ENCODE results near the gene PRXL2A.

The PRXL2A gene

GRCh38 chr10:80461208-80462183, 53.1 kb downstream of the PRXL2A start:
- no peak for DNase-seq (ENCODE audit: low spot score)

- no peak for DNase-seq (ENCODE audit: low spot score)
Measured at GRCh38 chr10:80462299-80462980, 54.1 kb downstream of the PRXL2A start.

GRCh38 chr10:80462981-80463741, 54.8 kb downstream of the PRXL2A start:
- no peak for DNase-seq (ENCODE audit: low spot score)

- DNase-seq (ENCODE audit: low spot score) = no peak
Measured at GRCh38 chr10:80463868-80464267, 55.5 kb downstream of the PRXL2A start.

- no peak for DNase-seq (ENCODE audit: low spot score)
Measured at GRCh38 chr10:80464557-80465450, 56.5 kb downstream of the PRXL2A start.

- DNase-seq (ENCODE audit: low spot score) = no peak
Measured at GRCh38 chr10:80465451-80465835, 57.1 kb downstream of the PRXL2A start.

- DNase-seq (ENCODE audit: low spot score) = no peak
Measured at GRCh38 chr10:80465839-80466590, 57.7 kb downstream of the PRXL2A start.

GRCh38 chr10:80466724-80467326, 58.5 kb downstream of the PRXL2A start:
- no peak for DNase-seq (ENCODE audit: low spot score)

- DNase-seq (ENCODE audit: low spot score) = no peak
Measured at GRCh38 chr10:80468002-80468401, 59.7 kb downstream of the PRXL2A start.

- no peak for DNase-seq (ENCODE audit: low spot score)
Measured at GRCh38 chr10:80468806-80469421, 60.6 kb downstream of the PRXL2A start.

GRCh38 chr10:80470266-80470665, 61.9 kb downstream of the PRXL2A start:
- DNase-seq (ENCODE audit: low spot score) = no peak

- no peak for DNase-seq (ENCODE audit: low spot score)
Measured at GRCh38 chr10:80471001-80471400, 62.6 kb downstream of the PRXL2A start.

GRCh38 chr10:80471715-80472233, 63.4 kb downstream of the PRXL2A start:
- DNase-seq (ENCODE audit: low spot score) = no peak

- DNase-seq (ENCODE audit: low spot score) = no peak
Measured at GRCh38 chr10:80472234-80473095, 64.1 kb downstream of the PRXL2A start.

GRCh38 chr10:80473096-80473657, 64.8 kb downstream of the PRXL2A start:
- DNase-seq (ENCODE audit: low spot score) = no peak

- no peak for DNase-seq (ENCODE audit: low spot score)
Measured at GRCh38 chr10:80473692-80474596, 65.6 kb downstream of the PRXL2A start.

- no peak for DNase-seq (ENCODE audit: low spot score)
Measured at GRCh38 chr10:80474597-80474910, 66.2 kb downstream of the PRXL2A start.

Measured in left forelimb (tissue), 1 donor.